ENCODE results near the gene SENP2. TPM values are rescaled to one million over a fixed set of nuclear protein-coding genes. Genes with fewer than 3 reads are reported as not detected.

SENP2 gene
- total and polyA plus RNA-seq, 10 donors = 4.8 to 40.0 (median 23.9) TPM

- 65 to 74% (median 69%) methylated on average over 14 of the region's 14 CpGs for WGBS, 5 donors
- Histone ChIP-seq H3K9me3 (no peaks in the 10 kb centered on the region), H3K36me3 (peaks cover 0 to 29% (median 0%) of the 10 kb centered on the region in 6 donors), H3K4me3 (no peak overlapping the region), H3K4me1 (peaks cover 0 to 8% (median 0%) of the 10 kb centered on the region in 6 donors), H3K27ac (no peak overlapping the region), H3K27me3 (replicated peaks in 1 of 7) (no peaks in the 10 kb centered on the region)
- TF ChIP-seq CTCF (IDR thresholded peaks at IDR 0.05 in 8 of 11, conservative IDR thresholded peaks at IDR 0.05 in 3 of 11) = no peak
- TF ChIP-seq POLR2A (IDR thresholded peaks at IDR 0.05) = no peak
- no peak for TF ChIP-seq POLR2AphosphoS5 (IDR thresholded peaks at IDR 0.05)
- no peak for DNase-seq
- intact Hi-C loops (cut with DNase I; ENCODE audit: low total_unique reads) = no loop called here
Measured at GRCh38 chr3:185646382-185647133, 60.5 kb downstream of the SENP2 start.

- Histone ChIP-seq H3K9me3 (no peaks in the 10 kb centered on the region), H3K36me3 (peaks cover 0 to 29% (median 0%) of the 10 kb centered on the region in 6 donors), H3K4me1 (peaks cover 0 to 8% (median 0%) of the 10 kb centered on the region in 6 donors), H3K4me3 (no peak overlapping the region), H3K27me3 (replicated peaks in 1 of 7) (no peaks in the 10 kb centered on the region), H3K27ac (no peak overlapping the region)
- intact Hi-C loops (cut with DNase I; ENCODE audit: low total_unique reads) = no loop called here
- WGBS, 5 donors = 77 to 85% (median 82%) methylated on average over 19 of the region's 19 CpGs
- DNase-seq = no peak
- no peak for TF ChIP-seq POLR2A (IDR thresholded peaks at IDR 0.05)
- TF ChIP-seq CTCF (IDR thresholded peaks at IDR 0.05 in 8 of 11, conservative IDR thresholded peaks at IDR 0.05 in 3 of 11) = no peak
- no peak for TF ChIP-seq POLR2AphosphoS5 (IDR thresholded peaks at IDR 0.05)
Measured at GRCh38 chr3:185647134-185647879, 61.2 kb downstream of the SENP2 start.

GRCh38 chr3:185647880-185648210 lies 61.8 kb downstream of the SENP2 start:
- Histone ChIP-seq H3K9me3 (no peaks in the 10 kb centered on the region), H3K27me3 (replicated peaks in 1 of 7) (no peaks in the 10 kb centered on the region), H3K27ac (no peak overlapping the region), H3K4me3 (no peak overlapping the region), H3K4me1 (peaks cover 0 to 8% (median 0%) of the 10 kb centered on the region in 6 donors), H3K36me3 (peaks cover 0 to 29% (median 0%) of the 10 kb centered on the region in 6 donors)
- WGBS, 5 donors = 96 to 98% (median 97%) methylated on average over 10 of the region's 10 CpGs
- no peak for DNase-seq
- intact Hi-C loops (cut with DNase I; ENCODE audit: low total_unique reads) = no loop called here
- TF ChIP-seq POLR2A (IDR thresholded peaks at IDR 0.05) (no peak), CTCF (IDR thresholded peaks at IDR 0.05 in 8 of 11, conservative IDR thresholded peaks at IDR 0.05 in 3 of 11) (no peak), POLR2AphosphoS5 (IDR thresholded peaks at IDR 0.05) (no peak)

GRCh38 chr3:185648396-185648795 lies 62.3 kb downstream of the SENP2 start:
- intact Hi-C loops (cut with DNase I; ENCODE audit: low total_unique reads) = no loop called here
- Histone ChIP-seq H3K27ac (no peak overlapping the region), H3K4me3 (no peak overlapping the region), H3K9me3 (no peaks in the 10 kb centered on the region), H3K36me3 (peaks cover 0 to 29% (median 0%) of the 10 kb centered on the region in 6 donors), H3K27me3 (replicated peaks in 1 of 7) (no peaks in the 10 kb centered on the region), H3K4me1 (peaks cover 0 to 8% (median 0%) of the 10 kb centered on the region in 6 donors)
- 90 to 97% (median 95%) methylated on average over 4 of the region's 4 CpGs for WGBS, 5 donors
- no peak for DNase-seq
- TF ChIP-seq CTCF (IDR thresholded peaks at IDR 0.05 in 8 of 11, conservative IDR thresholded peaks at IDR 0.05 in 3 of 11) (no peak), POLR2A (IDR thresholded peaks at IDR 0.05) (no peak), POLR2AphosphoS5 (IDR thresholded peaks at IDR 0.05) (no peak)
